C4-2B (cell line): ENCODE data around the gene BCL2L12.

Experiments
- CTCF ChIP-seq: fragments of 450-650 bp; conservative IDR thresholded peaks from 2 replicates; pipeline ENCODE4 v1.5.1; 2017; ENCODE audit warnings: mild to moderate bottlenecking
- ZFX ChIP-seq: fragments of 450-650 bp; IDR thresholded peaks from 2 replicates; pipeline ENCODE4 v1.6.1; 2017

- TF ChIP-seq CTCF (no peak), ZFX (no peak)
These were observed 35.6 kb downstream of the BCL2L12 start for GRCh38 chr19:49701271-49701786.
